Peyer's patch (tissue), 4 donors: ENCODE data around the gene DOCK4. TPM values are rescaled to one million over a fixed set of nuclear protein-coding genes. Genes with fewer than 3 reads are reported as not detected.

ENCODE experiments used
- DNase-seq, 3 donors: peaks; one replicate each; pipeline ENCODE4 v3.0.0-alpha.2; 2017 to 2019
- H3K27ac ChIP-seq, 4 donors: fragments of 200-600 bp; sonication (generic); one replicate each; pipeline ENCODE4 v1.5.1; 2016 to 2019
- H3K27me3 ChIP-seq, 2 donors: fragments of 200-600 bp; sonication (generic); one replicate each; pipeline ENCODE4 v1.5.1; 2019
- H3K36me3 ChIP-seq, 3 donors: fragments of 200-600 bp; sonication (generic); one replicate each; pipeline ENCODE4 v1.5.1; 2016 to 2019
- H3K4me1 ChIP-seq, 4 donors: fragments of 200-600 bp; sonication (generic); one replicate each; pipeline ENCODE4 v1.5.1; 2016 to 2019
- H3K4me3 ChIP-seq, 4 donors: fragments of 200-600 bp; sonication (generic); 1 replicate in 3 of 4; 2 replicates in 1 of 4; pipeline ENCODE4 v1.5.1; 2016 to 2019; ENCODE audit warnings: mild to moderate bottlenecking in 1 of 4
- H3K9me3 ChIP-seq, 4 donors: fragments of 200-600 bp; sonication (generic); one replicate each; pipeline ENCODE4 v1.5.1; 2016 to 2019; ENCODE audit warnings: mild to moderate bottlenecking in 1 of 4
- CTCF ChIP-seq, 6 experiments: fragments of 450-650 bp in 4 of 6; fragments of 200-600 bp in 2 of 6; sonication (generic) in 1 of 6; IDR thresholded peaks; one replicate each; pipeline ENCODE4 v1.5.1; 2017 to 2019; ENCODE audit warnings: antibody characterized with exemption in 6 of 6, mild to moderate bottlenecking in 3 of 6, moderate library complexity in 1 of 6
- POLR2A ChIP-seq, 2 donors: fragments of 450-650 bp; IDR thresholded peaks; one replicate each; pipeline ENCODE4 v1.5.1; 2017; ENCODE audit warnings: antibody characterized with exemption in 2 of 2, mild to moderate bottlenecking in 2 of 2, moderate library complexity in 2 of 2
- total RNA-seq, 4 donors: library from RNA; depleted of rRNA; stranded (reverse); fragments of >200 nt; gene quantifications; one replicate each; pipeline ENCODE4 v1.1.0, GENCODE V29; 2016

DOCK4 gene
- total RNA-seq, 4 donors from 2014 or later = 5.1 to 52.8 (median 15.5) TPM

- no peaks in the 10 kb centered on the region for H3K9me3 ChIP-seq
- DNase-seq = no peak
- H3K4me1 ChIP-seq = no peaks in the 10 kb centered on the region
- H3K4me3 ChIP-seq = no peak overlapping the region
- no peak for TF ChIP-seq POLR2A (IDR thresholded peaks at IDR 0.05)
- TF ChIP-seq CTCF (IDR thresholded peaks at IDR 0.05) = no peak
- H3K27me3 ChIP-seq = no peaks in the 10 kb centered on the region
- no peaks in the 10 kb centered on the region for H3K36me3 ChIP-seq
- H3K27ac ChIP-seq = no peak overlapping the region
Measured at GRCh38 chr7:111787099-111787498, 419.1 kb downstream of the DOCK4 start.

GRCh38 chr7:111785076-111785475 is 421.1 kb downstream of the DOCK4 start:
- DNase-seq = no peak
- no peaks in the 10 kb centered on the region for H3K4me1 ChIP-seq
- no peak overlapping the region for H3K27ac ChIP-seq
- H3K27me3 ChIP-seq = no peaks in the 10 kb centered on the region
- H3K9me3 ChIP-seq = no peaks in the 10 kb centered on the region
- no peak overlapping the region for H3K4me3 ChIP-seq
- TF ChIP-seq POLR2A (IDR thresholded peaks at IDR 0.05) = no peak
- TF ChIP-seq CTCF (IDR thresholded peaks at IDR 0.05) = no peak
- H3K36me3 ChIP-seq = no peaks in the 10 kb centered on the region

GRCh38 chr7:111784296-111784695 is 421.9 kb downstream of the DOCK4 start:
- no peaks in the 10 kb centered on the region for H3K9me3 ChIP-seq
- no peak for TF ChIP-seq CTCF (IDR thresholded peaks at IDR 0.05)
- no peak for TF ChIP-seq POLR2A (IDR thresholded peaks at IDR 0.05)
- no peak overlapping the region for H3K4me3 ChIP-seq
- H3K4me1 ChIP-seq = no peaks in the 10 kb centered on the region
- no peaks in the 10 kb centered on the region for H3K27me3 ChIP-seq
- no peaks in the 10 kb centered on the region for H3K36me3 ChIP-seq
- no peak overlapping the region for H3K27ac ChIP-seq
- no peak for DNase-seq

- no peaks in the 10 kb centered on the region for H3K36me3 ChIP-seq
- TF ChIP-seq CTCF (IDR thresholded peaks at IDR 0.05) = no peak
- no peak for TF ChIP-seq POLR2A (IDR thresholded peaks at IDR 0.05)
- no peak overlapping the region for H3K4me3 ChIP-seq
- DNase-seq = no peak
- no peaks in the 10 kb centered on the region for H3K27me3 ChIP-seq
- no peaks in the 10 kb centered on the region for H3K4me1 ChIP-seq
- no peaks in the 10 kb centered on the region for H3K9me3 ChIP-seq
- no peak overlapping the region for H3K27ac ChIP-seq
Measured at GRCh38 chr7:111783854-111784253, 422.3 kb downstream of the DOCK4 start.

- no peaks in the 10 kb centered on the region for H3K27me3 ChIP-seq
- TF ChIP-seq POLR2A (IDR thresholded peaks at IDR 0.05) = no peak
- TF ChIP-seq CTCF (IDR thresholded peaks at IDR 0.05) = no peak
- no peaks in the 10 kb centered on the region for H3K36me3 ChIP-seq
- no peak for DNase-seq
- H3K27ac ChIP-seq = no peak overlapping the region
- H3K4me1 ChIP-seq = no peaks in the 10 kb centered on the region
- H3K4me3 ChIP-seq = no peak overlapping the region
- no peaks in the 10 kb centered on the region for H3K9me3 ChIP-seq
Measured at GRCh38 chr7:111780527-111780926, 425.7 kb downstream of the DOCK4 start.

GRCh38 chr7:111775206-111775605 is 431.0 kb downstream of the DOCK4 start:
- DNase-seq = no peak
- Histone ChIP-seq H3K9me3 (no peaks in the 10 kb centered on the region), H3K27me3 (no peaks in the 10 kb centered on the region), H3K4me1 (no peaks in the 10 kb centered on the region), H3K4me3 (no peak overlapping the region), H3K27ac (no peak overlapping the region), H3K36me3 (no peaks in the 10 kb centered on the region)
- TF ChIP-seq POLR2A (IDR thresholded peaks at IDR 0.05) = no peak
- no peak for TF ChIP-seq CTCF (IDR thresholded peaks at IDR 0.05)
